Epithelial cell of proximal tubule (primary cell): ENCODE measurements around the gene ELK1. TPM values are rescaled to one million over a fixed set of nuclear protein-coding genes. Genes with fewer than 3 reads are reported as not detected.

Source experiments
- DNase-seq: peaks from one replicate; pipeline ENCODE4 v3.0.0-alpha.2; 2011; ENCODE audit warnings: low read depth
- H3K4me3 ChIP-seq: 2 replicates; pipeline ENCODE4 v1.5.1; 2011; ENCODE audit warnings: low read depth, mild to moderate bottlenecking, low read length
- CTCF ChIP-seq: conservative IDR thresholded peaks from 2 replicates; pipeline ENCODE4 v1.5.1; 2012; ENCODE audit warnings: low read depth, mild to moderate bottlenecking, low read length
- total RNA-seq: library from RNA; depleted of rRNA; stranded (reverse); fragments of >200 nt; gene quantifications from 2 replicates; pipeline ENCODE4 v1.2.3, GENCODE V29; 2015

Gene ELK1
- total RNA-seq, 1 donor from 2014 or later: 21.9 TPM

- no peak overlapping the region for H3K4me3 ChIP-seq
- TF ChIP-seq CTCF: no peak
- no peak for DNase-seq
Observed at GRCh38 chrX:47597222-47597621, 53.1 kb downstream of the ELK1 start.

GRCh38 chrX:47596256-47596655, 54.1 kb downstream of the ELK1 start:
- no peak for TF ChIP-seq CTCF
- no peak for DNase-seq
- H3K4me3 ChIP-seq: no peak overlapping the region

- TF ChIP-seq CTCF: no peak
- DNase-seq: no peak
- H3K4me3 ChIP-seq: no peak overlapping the region
Observed at GRCh38 chrX:47595716-47596251, 54.6 kb downstream of the ELK1 start.

GRCh38 chrX:47593522-47593921, 56.8 kb downstream of the ELK1 start:
- no peak for DNase-seq
- no peak overlapping the region for H3K4me3 ChIP-seq
- TF ChIP-seq CTCF: no peak

GRCh38 chrX:47590984-47591383, 59.4 kb downstream of the ELK1 start:
- TF ChIP-seq CTCF: no peak
- H3K4me3 ChIP-seq: no peak overlapping the region
- DNase-seq: no peak

GRCh38 chrX:47587906-47588735, 62.2 kb downstream of the ELK1 start:
- no peak overlapping the region for H3K4me3 ChIP-seq
- no peak for DNase-seq
- TF ChIP-seq CTCF: no peak
